SK-N-SH (cell line): ENCODE measurements around the gene CHD5.

Experiments used
- CTCF ChIP-seq: fragments of 200-600 bp; sonication (generic); IDR thresholded peaks from 2 replicates; pipeline ENCODE4 v1.6.1; 2017; ENCODE audit warnings: antibody characterized with exemption, mild to moderate bottlenecking, moderate library complexity
- FOXJ3 ChIP-seq: sonication (generic); formaldehyde crosslinking; IDR thresholded peaks from 2 replicates; pipeline ENCODE4 v1.5.1; 2020; ENCODE audit warnings: mild to moderate bottlenecking, missing genetic modification reagents
- FOXM1 ChIP-seq: IDR thresholded peaks from 2 replicates; pipeline ENCODE4 v1.4.0; 2012; ENCODE audit warnings: low read depth, mild to moderate bottlenecking
- MEF2A ChIP-seq: IDR thresholded peaks from 2 replicates; pipeline ENCODE4 v1.4.0; 2012; ENCODE audit warnings: low read depth, borderline replicate concordance
- NRF1 ChIP-seq: IDR thresholded peaks from 2 replicates; pipeline ENCODE4 v1.6.1; 2012; ENCODE audit warnings: low read depth, mild to moderate bottlenecking, low read length
- RCOR1 ChIP-seq: fragments of 150-350 bp; IDR thresholded peaks from 2 replicates; pipeline ENCODE4 v1.6.1; 2017; ENCODE audit warnings: antibody characterized with exemption, low read length
- RFX5 ChIP-seq: IDR thresholded peaks from 2 replicates; pipeline ENCODE4 v1.6.1; 2012; ENCODE audit warnings: mild to moderate bottlenecking, improper control_type of control experiment, low read length
- RXRA ChIP-seq: IDR thresholded peaks from 2 replicates; pipeline ENCODE4 v1.4.0; 2012; ENCODE audit warnings: low read depth, mild to moderate bottlenecking, borderline replicate concordance
- SMC3 ChIP-seq: IDR thresholded peaks from 2 replicates; pipeline ENCODE4 v1.6.1; 2012; ENCODE audit warnings: low read depth, low read length, improper control_type of control experiment

- no peak for TF ChIP-seq RXRA
- no peak for TF ChIP-seq CTCF
- no peak for TF ChIP-seq FOXJ3 (CRISPR knock-in tag)
- no peak for TF ChIP-seq NRF1
- TF ChIP-seq MEF2A: no peak
- TF ChIP-seq FOXM1: no peak
- TF ChIP-seq RFX5: no peak
- no peak for TF ChIP-seq SMC3
- no peak for TF ChIP-seq RCOR1
These were observed 69.8 kb downstream of the CHD5 start for GRCh38 chr1:6110326-6110725.
